Endodermal cell (in vitro differentiated cells): ENCODE measurements around the gene A4GALT. TPM values are rescaled to one million over a fixed set of nuclear protein-coding genes. Genes with fewer than 3 reads are reported as not detected.
"Not testable (repeated sequence)": the region's sequence is repeated elsewhere in the genome, so short reads cannot be mapped to it uniquely, and the experiment has no call there.

ENCODE experiments used
- DNase-seq: peaks from one replicate; pipeline ENCODE4 v3.0.0-alpha.2; 2017
- H3K27ac ChIP-seq: 2 replicates; pipeline ENCODE4 v1.5.1; 2013; ENCODE audit warnings: mild to moderate bottlenecking, low read depth, low read length, moderate library complexity
- H3K27me3 ChIP-seq: 2 replicates; pipeline ENCODE4 v1.6.1; 2013; ENCODE audit warnings: mild to moderate bottlenecking, low read length, moderate library complexity; ENCODE audit not compliant: insufficient read depth, control insufficient read depth, poor library complexity, severe bottlenecking
- H3K36me3 ChIP-seq: 2 replicates; pipeline ENCODE4 v1.7.0; 2013; ENCODE audit warnings: mild to moderate bottlenecking, low read length, moderate library complexity; ENCODE audit not compliant: control insufficient read depth, insufficient read depth
- H3K4me1 ChIP-seq: one replicate; pipeline ENCODE4 v1.7.0; 2013; ENCODE audit warnings: low read length; ENCODE audit not compliant: control insufficient read depth, insufficient read depth
- H3K4me3 ChIP-seq: 2 replicates; pipeline ENCODE4 v1.5.1; 2013; ENCODE audit warnings: mild to moderate bottlenecking, low read length, moderate library complexity
- H3K9ac ChIP-seq: 2 replicates; pipeline ENCODE4 v1.6.1; 2013; ENCODE audit warnings: mild to moderate bottlenecking, low read length, moderate library complexity; ENCODE audit not compliant: poor library complexity, severe bottlenecking; ENCODE audit errors: extremely low read depth
- H3K9me3 ChIP-seq: 2 replicates; pipeline ENCODE4 v1.6.1; 2013; ENCODE audit warnings: mild to moderate bottlenecking, low read length, moderate library complexity; ENCODE audit not compliant: control insufficient read depth
- H3K27ac Mint-ChIP-seq: 2 replicates; pipeline ENCODE4 v1.8.0; 2020; ENCODE audit warnings: mixed read lengths
- H3K27me3 Mint-ChIP-seq: 2 replicates; pipeline ENCODE4 v1.8.0; 2021; ENCODE audit warnings: mild to moderate bottlenecking, mixed read lengths; ENCODE audit not compliant: insufficient read depth
- H3K36me3 Mint-ChIP-seq: 2 replicates; pipeline ENCODE4 v1.8.0; 2020; ENCODE audit warnings: low read depth, mixed read lengths
- H3K4me1 Mint-ChIP-seq: 2 replicates; pipeline ENCODE4 v1.8.0; 2020; ENCODE audit warnings: mixed read lengths
- H3K4me3 Mint-ChIP-seq: 2 replicates; pipeline ENCODE4 v1.8.0; 2020; ENCODE audit warnings: mild to moderate bottlenecking, moderate library complexity, mixed read lengths
- H3K9me3 Mint-ChIP-seq: 2 replicates; pipeline ENCODE4 v1.8.0; 2020; ENCODE audit warnings: mild to moderate bottlenecking, mixed read lengths
- CTCF ChIP-seq: fragments of 200-600 bp; sonication (generic); conservative IDR thresholded peaks from 2 replicates; pipeline ENCODE4 v1.5.0; 2021; ENCODE audit warnings: antibody characterized with exemption, mild to moderate bottlenecking
- WGBS, 2 experiments: methylation state at CpG; one replicate each; pipeline versions ENCODE4 v1.1.5 to v1.1.7; 2013; ENCODE audit warnings: missing lambda C conversion rate in 2 of 2, mixed read lengths in 1 of 2; ENCODE audit not compliant: insufficient coverage in 1 of 2, insufficient read length in 1 of 2; 5-methylcytosine and 5-hydroxymethylcytosine counted together
- total RNA-seq, 2 donors: library from RNA; stranded (reverse); fragmentation: NEBNext Ultra II Directional in 1 of 2; extraction: Animal tissue kit (Norgen Biotek cat#: 25700) in 1 of 2; gene quantifications; 2 replicates in 1 of 2; 3 replicates in 1 of 2; pipeline ENCODE4 v1.2.1, GENCODE V29; 2021

The A4GALT gene
- total RNA-seq, 2 donors from 2014 or later: 5.3 to 7.7 TPM

GRCh38 chr22:42752912-42753311, 32.2 kb upstream of the A4GALT start:
- no peaks in the 10 kb centered on the region for H3K27me3 ChIP-seq
- no peaks in the 10 kb centered on the region for H3K9me3 ChIP-seq
- no peak overlapping the region for H3K4me3 Mint-ChIP-seq
- no peak overlapping the region for H3K27ac Mint-ChIP-seq
- 90 to 97% methylated on average over 4 to 7 of the region's 7 CpGs for WGBS, 2 experiments
- H3K4me3 ChIP-seq: no peak overlapping the region
- no peaks in the 10 kb centered on the region for H3K27me3 Mint-ChIP-seq
- peaks cover 11% of the 10 kb centered on the region for H3K9me3 Mint-ChIP-seq
- no peaks in the 10 kb centered on the region for H3K4me1 ChIP-seq
- no peaks in the 10 kb centered on the region for H3K36me3 Mint-ChIP-seq
- DNase-seq: no peak
- H3K36me3 ChIP-seq: no peaks in the 10 kb centered on the region
- peaks cover 5% of the 10 kb centered on the region for H3K4me1 Mint-ChIP-seq
- no peak overlapping the region for H3K9ac ChIP-seq
- H3K27ac ChIP-seq: no peak overlapping the region
- no peak for TF ChIP-seq CTCF

- peaks cover 3% of the 10 kb centered on the region for H3K4me1 Mint-ChIP-seq
- H3K4me3 Mint-ChIP-seq: no peak overlapping the region
- no peak for TF ChIP-seq CTCF
- H3K4me1 ChIP-seq: no peaks in the 10 kb centered on the region
- H3K9ac ChIP-seq: no peak overlapping the region
- H3K36me3 ChIP-seq: no peaks in the 10 kb centered on the region
- no peaks in the 10 kb centered on the region for H3K9me3 ChIP-seq
- H3K27ac ChIP-seq: no peak overlapping the region
- DNase-seq: no peak
- WGBS, 2 experiments: 70 to 83% methylated on average over 5 to 12 of the region's 12 CpGs
- no peak overlapping the region for H3K4me3 ChIP-seq
- H3K27me3 Mint-ChIP-seq: no peaks in the 10 kb centered on the region
- no peaks in the 10 kb centered on the region for H3K36me3 Mint-ChIP-seq
- H3K9me3 Mint-ChIP-seq: peaks cover 11% of the 10 kb centered on the region
- no peaks in the 10 kb centered on the region for H3K27me3 ChIP-seq
- H3K27ac Mint-ChIP-seq: no peak overlapping the region
These were observed 31.6 kb upstream of the A4GALT start for GRCh38 chr22:42752230-42752746.

- H3K36me3 ChIP-seq, H3K27ac ChIP-seq, H3K27me3 Mint-ChIP-seq, H3K27me3 ChIP-seq, H3K36me3 Mint-ChIP-seq, H3K4me3 ChIP-seq, H3K4me3 Mint-ChIP-seq, DNase-seq, H3K9ac ChIP-seq, H3K4me1 Mint-ChIP-seq, H3K27ac Mint-ChIP-seq, H3K4me1 ChIP-seq, H3K9me3 ChIP-seq: not testable (repeated sequence)
- peaks cover 11% of the 10 kb centered on the region for H3K9me3 Mint-ChIP-seq
- WGBS, 2 experiments: 94 to 100% methylated on average over 1 to 10 of the region's 28 CpGs
These were observed 29.8 kb upstream of the A4GALT start for GRCh38 chr22:42750421-42750820.
